HCT116 (cell line): ENCODE measurements around the gene AMTN. TPM values are rescaled to one million over a fixed set of nuclear protein-coding genes. Genes with fewer than 3 reads are reported as not detected.

Source experiments
- ATAC-seq: fragments of 200-7000 bp; cut with Tn5 transposase; 2 replicates; pipeline ENCODE4 v1.9.1; 2020; ENCODE audit warnings: mild to moderate bottlenecking, moderate library complexity
- BruUV-seq: library from RNA; stranded (reverse); fragments of 400-500 nt; replicated peaks from 2 replicates; lab custom pipeline; 2021; lab: Mats Ljungman, UMichigan
- CTCF ChIA-PET: fragments of 300-600 bp; sonication (Branson Sonifier 250); formaldehyde crosslinking; loops from one replicate; lab custom pipeline; 2021; ENCODE audit warnings: antibody characterized with exemption; lab: Charles Lee
- POLR2A ChIA-PET: fragments of 300-600, 350-600 bp; sonication (Branson Sonifier 250); formaldehyde crosslinking; loops from one replicate; lab custom pipeline; 2021; ENCODE audit warnings: antibody characterized with exemption; lab: Charles Lee
- RAD21 ChIA-PET, 2 experiments: fragments of 300-600 bp; sonication (Branson Sonifier 250); formaldehyde crosslinking; loops; one replicate each; lab custom pipeline; 2023; ENCODE audit warnings: low total read pairs in 2 of 2; ENCODE audit not compliant: uncharacterized antibody in 2 of 2, unreplicated experiment in 2 of 2, low non-redundant PET in 1 of 2; lab: Charles Lee
- DNase-seq: peaks from one replicate; pipeline ENCODE4 v3.0.0-alpha.2; 2010; ENCODE audit warnings: low read depth, low spot score
- H2AFZ ChIP-seq: fragments of 200-600 bp; shearing (Covaris generic), sonication (generic); 2 replicates; pipeline ENCODE4 v1.6.1; 2017; ENCODE audit warnings: low read depth, mixed run types, mixed read lengths, antibody characterized with exemption, low read length; ENCODE audit not compliant: poor library complexity, severe bottlenecking
- H3K27ac ChIP-seq: 2 replicates; pipeline ENCODE4 v1.5.1; 2012; ENCODE audit warnings: low read depth, low read length
- H3K27me3 ChIP-seq: fragments of 200-600 bp; sonication (generic); 2 replicates; pipeline ENCODE4 v1.6.1; 2016; ENCODE audit warnings: mixed run types, low read length, mixed read lengths; ENCODE audit not compliant: insufficient read depth
- H3K36me3 ChIP-seq, 2 experiments: fragments of 200-500 bp in 1 of 2; fragments of 200-600 bp in 1 of 2; sonication (Bioruptor generic) in 1 of 2; sonication (generic) in 1 of 2; 2 replicates each; pipeline versions ENCODE4 v1.5.1 to v1.6.1; 2014 to 2016; ENCODE audit warnings: low read length in 2 of 2, inconsistent platforms in 1 of 2, mixed read lengths in 1 of 2, mixed run types in 1 of 2; ENCODE audit not compliant: insufficient read depth in 2 of 2, control insufficient read depth in 1 of 2
- H3K4me1 ChIP-seq, 2 experiments: fragments of 200-600 bp in 1 of 2; sonication (generic) in 1 of 2; 2 replicates each; pipeline versions ENCODE4 v1.5.1 to v1.6.1; 2012 to 2017; ENCODE audit warnings: low read length in 2 of 2, inconsistent platforms in 1 of 2, mild to moderate bottlenecking in 1 of 2, mixed read lengths in 1 of 2, mixed run types in 1 of 2, moderate library complexity in 1 of 2; ENCODE audit not compliant: insufficient read depth in 2 of 2, control insufficient read depth in 1 of 2
- H3K4me2 ChIP-seq: fragments of 200-600 bp; sonication (generic); 2 replicates; pipeline ENCODE4 v1.6.1; 2017; ENCODE audit warnings: mixed run types, low read length, mixed read lengths
- H3K4me3 ChIP-seq, 2 experiments: fragments of 200-600 bp in 1 of 2; sonication (generic) in 1 of 2; replicated peaks in 1 of 2; 2 replicates each; pipeline ENCODE4 v1.5.1; 2011 to 2016; ENCODE audit warnings: low read length in 2 of 2, control low read depth in 1 of 2, low read depth in 1 of 2, mild to moderate bottlenecking in 1 of 2, mixed read lengths in 1 of 2, mixed run types in 1 of 2
- H3K79me2 ChIP-seq: fragments of 200-600 bp; sonication (generic); 2 replicates; pipeline ENCODE4 v1.6.1; 2017; ENCODE audit warnings: mild to moderate bottlenecking, mixed run types, low read length, moderate library complexity, mixed read lengths; ENCODE audit not compliant: insufficient read depth
- H3K9ac ChIP-seq: fragments of 200-600 bp; sonication (generic); 2 replicates; pipeline ENCODE4 v1.6.1; 2016; ENCODE audit warnings: low read length, mixed read lengths
- H3K9me2 ChIP-seq: fragments of 200-600 bp; sonication (generic), shearing (Covaris generic); 2 replicates; pipeline ENCODE4 v1.6.1; 2017; ENCODE audit warnings: mixed run types, mild to moderate bottlenecking, moderate library complexity; ENCODE audit not compliant: insufficient read depth
- H3K9me3 ChIP-seq, 2 experiments: fragments of 200-500 bp in 1 of 2; fragments of 200-600 bp in 1 of 2; sonication (Bioruptor generic) in 1 of 2; sonication (generic) in 1 of 2; 2 replicates each; pipeline ENCODE4 v1.6.1; 2014 to 2017; ENCODE audit warnings: low read length in 2 of 2, mixed read lengths in 2 of 2, inconsistent platforms in 1 of 2, low read depth in 1 of 2, mild to moderate bottlenecking in 1 of 2, mixed run types in 1 of 2, moderate library complexity in 1 of 2; ENCODE audit not compliant: control insufficient read depth in 1 of 2, insufficient read depth in 1 of 2
- H4K20me1 ChIP-seq: fragments of 200-600 bp; sonication (generic), shearing (Covaris generic); 2 replicates; pipeline ENCODE4 v1.6.1; 2017; ENCODE audit warnings: mixed run types, mild to moderate bottlenecking, moderate library complexity; ENCODE audit not compliant: insufficient read depth
- CEBPB ChIP-seq: IDR thresholded peaks from 2 replicates; pipeline ENCODE4 v1.6.1; 2012; ENCODE audit warnings: low read depth
- EZH2 ChIP-seq: fragments of 200-600 bp; sonication (generic); IDR thresholded peaks from 2 replicates; pipeline ENCODE4 v1.6.1; 2017; ENCODE audit warnings: antibody characterized with exemption, mixed run types
- FOSL1 ChIP-seq: IDR thresholded peaks from 2 replicates; pipeline ENCODE4 v1.6.1; 2012; ENCODE audit warnings: low read depth
- JUND ChIP-seq: IDR thresholded peaks from 2 replicates; pipeline ENCODE4 v1.6.1; 2012
- RAD21 ChIP-seq: IDR thresholded peaks from 2 replicates; pipeline ENCODE4 v1.6.1; 2012; ENCODE audit warnings: low read depth, mild to moderate bottlenecking
- SRF ChIP-seq: IDR thresholded peaks from 2 replicates; pipeline ENCODE4 v1.6.1; 2012; ENCODE audit warnings: low read depth
- YY1 ChIP-seq: IDR thresholded peaks from 2 replicates; pipeline ENCODE4 v1.6.1; 2011; ENCODE audit warnings: low read length, low read depth, moderate library complexity, mild to moderate bottlenecking; ENCODE audit not compliant: insufficient replicate concordance; ENCODE audit errors: extremely low read depth
- intact Hi-C: fragments of 100-400 bp; cut with micrococcal nuclease; formaldehyde crosslinking; loops from 2 replicates; pipeline ENCODE4 v1.10.0; 2022
- total RNA-seq: library from RNA; stranded (reverse); gene quantifications from one replicate; pipeline ENCODE4 v1.2.1, GENCODE V29; 2021; ENCODE audit not compliant: unreplicated experiment
- TF ChIP-seq, protein P1 (sequence below), 3 experiments: fragments of 200-600 bp in 1 of 3; sonication (generic) in 1 of 3; IDR thresholded peaks in 2 of 3; conservative IDR thresholded peaks in 1 of 3; 2 replicates each; pipeline ENCODE4 v1.5.1; 2012 to 2017; ENCODE audit warnings: low read depth in 2 of 3, low read length in 2 of 3, antibody characterized with exemption in 1 of 3, borderline replicate concordance in 1 of 3, control low read depth in 1 of 3, mild to moderate bottlenecking in 1 of 3, mixed read lengths in 1 of 3, mixed run types in 1 of 3, moderate library complexity in 1 of 3; ENCODE audit not compliant: insufficient read depth in 1 of 3
- TF ChIP-seq, protein P2 (sequence below): IDR thresholded peaks from 2 replicates; pipeline ENCODE4 v1.6.1; 2011; ENCODE audit warnings: mild to moderate bottlenecking, low read length, moderate library complexity; ENCODE audit not compliant: insufficient replicate concordance; ENCODE audit errors: extremely low read depth

Gene AMTN
- total RNA-seq, 1 experiment from 2014 or later: not detected

DNA sequence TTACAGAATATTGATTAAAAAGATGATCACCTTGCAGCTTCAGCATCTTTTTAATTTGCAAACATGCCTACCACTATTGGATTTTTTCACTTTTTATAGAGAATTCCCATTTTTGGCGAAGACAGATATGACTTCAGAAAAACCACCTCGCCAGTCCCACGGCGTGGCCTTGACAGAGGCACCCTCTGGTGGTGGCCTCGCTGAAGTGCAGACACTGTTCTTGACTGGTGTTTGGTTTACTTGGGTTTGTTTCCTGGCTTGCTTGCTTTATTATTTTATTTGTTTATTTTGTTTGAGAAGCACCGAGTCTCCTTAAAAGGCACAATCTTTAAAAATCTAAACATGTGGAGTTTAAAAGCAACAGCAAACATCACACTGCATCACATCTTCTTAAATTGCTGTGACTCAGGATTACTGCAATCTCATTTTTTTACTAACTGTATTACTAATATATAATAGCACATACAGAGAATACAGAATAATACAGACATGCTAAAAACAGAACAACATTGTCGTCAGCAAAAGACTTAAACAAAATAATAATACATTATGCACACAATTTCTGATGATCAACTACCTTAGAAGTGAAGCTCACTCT, 13.1 kb upstream of the AMTN start:
- no TSS peak for BruUV-seq
- DNase-seq (peak; percentile 42), ATAC-seq (peak; percentile 93)
- POLR2A ChIA-PET: no interaction called here
- TF ChIP-seq RAD21 (peak; percentile 87), SRF (no peak), YY1 (no peak), FOSL1 (no peak), CEBPB (no peak), JUND (no peak), EZH2 (no peak)
- TF ChIP-seq, protein P1, sequence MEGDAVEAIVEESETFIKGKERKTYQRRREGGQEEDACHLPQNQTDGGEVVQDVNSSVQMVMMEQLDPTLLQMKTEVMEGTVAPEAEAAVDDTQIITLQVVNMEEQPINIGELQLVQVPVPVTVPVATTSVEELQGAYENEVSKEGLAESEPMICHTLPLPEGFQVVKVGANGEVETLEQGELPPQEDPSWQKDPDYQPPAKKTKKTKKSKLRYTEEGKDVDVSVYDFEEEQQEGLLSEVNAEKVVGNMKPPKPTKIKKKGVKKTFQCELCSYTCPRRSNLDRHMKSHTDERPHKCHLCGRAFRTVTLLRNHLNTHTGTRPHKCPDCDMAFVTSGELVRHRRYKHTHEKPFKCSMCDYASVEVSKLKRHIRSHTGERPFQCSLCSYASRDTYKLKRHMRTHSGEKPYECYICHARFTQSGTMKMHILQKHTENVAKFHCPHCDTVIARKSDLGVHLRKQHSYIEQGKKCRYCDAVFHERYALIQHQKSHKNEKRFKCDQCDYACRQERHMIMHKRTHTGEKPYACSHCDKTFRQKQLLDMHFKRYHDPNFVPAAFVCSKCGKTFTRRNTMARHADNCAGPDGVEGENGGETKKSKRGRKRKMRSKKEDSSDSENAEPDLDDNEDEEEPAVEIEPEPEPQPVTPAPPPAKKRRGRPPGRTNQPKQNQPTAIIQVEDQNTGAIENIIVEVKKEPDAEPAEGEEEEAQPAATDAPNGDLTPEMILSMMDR (IDR thresholded peaks at IDR 0.05 in 2 of 3, conservative IDR thresholded peaks at IDR 0.05 in 1 of 3; ENCODE audit: borderline replicate concordance in 1 of 3, insufficient read depth in 1 of 3, low read depth in 2 of 3, low read length in 2 of 3): peak; percentile 63 to 97 (median 97)
- TF ChIP-seq, protein P2, sequence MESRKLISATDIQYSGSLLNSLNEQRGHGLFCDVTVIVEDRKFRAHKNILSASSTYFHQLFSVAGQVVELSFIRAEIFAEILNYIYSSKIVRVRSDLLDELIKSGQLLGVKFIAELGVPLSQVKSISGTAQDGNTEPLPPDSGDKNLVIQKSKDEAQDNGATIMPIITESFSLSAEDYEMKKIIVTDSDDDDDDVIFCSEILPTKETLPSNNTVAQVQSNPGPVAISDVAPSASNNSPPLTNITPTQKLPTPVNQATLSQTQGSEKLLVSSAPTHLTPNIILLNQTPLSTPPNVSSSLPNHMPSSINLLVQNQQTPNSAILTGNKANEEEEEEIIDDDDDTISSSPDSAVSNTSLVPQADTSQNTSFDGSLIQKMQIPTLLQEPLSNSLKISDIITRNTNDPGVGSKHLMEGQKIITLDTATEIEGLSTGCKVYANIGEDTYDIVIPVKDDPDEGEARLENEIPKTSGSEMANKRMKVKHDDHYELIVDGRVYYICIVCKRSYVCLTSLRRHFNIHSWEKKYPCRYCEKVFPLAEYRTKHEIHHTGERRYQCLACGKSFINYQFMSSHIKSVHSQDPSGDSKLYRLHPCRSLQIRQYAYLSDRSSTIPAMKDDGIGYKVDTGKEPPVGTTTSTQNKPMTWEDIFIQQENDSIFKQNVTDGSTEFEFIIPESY: no peak
- H3K4me3 ChIP-seq: no peak overlapping the region
- H2AFZ ChIP-seq: peak overlapping the region; percentile 44
- H3K9me3 ChIP-seq: no peaks in the 10 kb centered on the region
- H4K20me1 ChIP-seq: no peaks in the 10 kb centered on the region
- H3K27me3 ChIP-seq: no peaks in the 10 kb centered on the region
- H3K79me2 ChIP-seq: no peaks in the 10 kb centered on the region
- no peak overlapping the region for H3K9ac ChIP-seq
- no peak overlapping the region for H3K27ac ChIP-seq
- no peak overlapping the region for H3K4me2 ChIP-seq
- intact Hi-C loops: loop anchor here (2.0 to 10.0 kb wide), 5 partner anchors 54 to 816 kb away; no protein-coding TSS in a partner anchor
- H3K36me3 ChIP-seq: no peaks in the 10 kb centered on the region
- H3K9me2 ChIP-seq: no peaks in the 10 kb centered on the region
- CTCF ChIA-PET: interaction anchor here (1.6 kb wide), 1 partner anchor 54 kb away, joined by 7 read pairs; no protein-coding TSS in a partner anchor
- RAD21 ChIA-PET: no interaction called here
- H3K4me1 ChIP-seq: no peaks in the 10 kb centered on the region
